PC-3 (cell line): ENCODE data around the gene PRKACA. TPM values are rescaled to one million over a fixed set of nuclear protein-coding genes. Genes with fewer than 3 reads are reported as not detected.

ENCODE experiments used
- ATAC-seq: fragments of 200-7000 bp; cut with Tn5 transposase; 2 replicates; pipeline ENCODE4 v1.9.1; 2020; ENCODE audit warnings: mild to moderate bottlenecking, moderate library complexity
- BruUV-seq: library from RNA; stranded (reverse); fragments of 400-500 nt; replicated peaks from 2 replicates; lab custom pipeline; 2021; lab: Mats Ljungman, UMichigan
- CTCF ChIA-PET: fragments of 300-600 bp; sonication (Branson Sonifier 250); formaldehyde crosslinking; loops from one replicate; lab custom pipeline; 2022; ENCODE audit warnings: antibody characterized with exemption; lab: Charles Lee
- POLR2A ChIA-PET: fragments of 300-600 bp; sonication (Branson Sonifier 250); formaldehyde crosslinking; loops from one replicate; lab custom pipeline; 2022; ENCODE audit warnings: antibody characterized with exemption; ENCODE audit not compliant: unreplicated experiment; lab: Charles Lee
- DNase-seq: peaks from one replicate; pipeline ENCODE4 v3.0.0-alpha.2; 2015
- H2AFZ ChIP-seq: fragments of 300-600 bp; sonication (generic); 2 replicates; pipeline ENCODE4 v1.6.0; 2016; ENCODE audit warnings: antibody characterized with exemption, low read length
- H3F3A ChIP-seq: fragments of 300-600 bp; sonication (generic); one replicate; pipeline ENCODE4 v1.6.0; 2017; ENCODE audit warnings: antibody characterized with exemption, low read length, control low read depth, mild to moderate bottlenecking; ENCODE audit not compliant: unreplicated experiment
- H3K27ac ChIP-seq: fragments of 300-600 bp; sonication (generic); 2 replicates; pipeline ENCODE4 v1.5.1; 2016; ENCODE audit warnings: mild to moderate bottlenecking, low read length
- H3K27me3 ChIP-seq: fragments of 300-600 bp; sonication (generic); 2 replicates; pipeline ENCODE4 v1.6.1; 2016; ENCODE audit warnings: low read length, mixed read lengths
- H3K36me3 ChIP-seq: fragments of 300-600 bp; sonication (generic); 2 replicates; pipeline ENCODE4 v1.6.1; 2016; ENCODE audit warnings: low read depth, mixed run types, low read length, mixed read lengths
- H3K4me1 ChIP-seq: fragments of 300-600 bp; sonication (generic); 2 replicates; pipeline ENCODE4 v1.5.1; 2016; ENCODE audit warnings: low read length; ENCODE audit not compliant: insufficient read depth
- H3K4me2 ChIP-seq: fragments of 300-600 bp; sonication (generic); 2 replicates; pipeline ENCODE4 v1.6.0; 2016; ENCODE audit warnings: low read length
- H3K4me3 ChIP-seq: fragments of 300-600 bp; sonication (generic); 2 replicates; pipeline ENCODE4 v1.5.1; 2016; ENCODE audit warnings: mild to moderate bottlenecking, low read length, mixed read lengths
- H3K79me2 ChIP-seq: fragments of 300-600 bp; sonication (generic); 2 replicates; pipeline ENCODE4 v1.6.1; 2017; ENCODE audit warnings: low read length, mixed read lengths
- H3K9ac ChIP-seq: fragments of 300-600 bp; sonication (generic); 2 replicates; pipeline ENCODE4 v1.6.0; 2016; ENCODE audit warnings: mild to moderate bottlenecking, low read length
- H3K9me2 ChIP-seq: fragments of 300-600 bp; sonication (generic); replicated peaks from 2 replicates; pipeline ENCODE4 v1.6.1; 2016; ENCODE audit warnings: mixed run types, low read length, mixed read lengths
- H3K9me3 ChIP-seq: fragments of 300-600 bp; sonication (generic); 2 replicates; pipeline ENCODE4 v1.6.1; 2016; ENCODE audit warnings: low read length, mixed read lengths
- H4K20me1 ChIP-seq: fragments of 300-600 bp; sonication (generic); 2 replicates; pipeline ENCODE4 v1.6.1; 2016; ENCODE audit warnings: low read length, mixed read lengths
- EZH2 ChIP-seq: fragments of 300-600 bp; sonication (generic); IDR thresholded peaks from one replicate; pipeline ENCODE4 v1.6.1; 2017; ENCODE audit warnings: antibody characterized with exemption, mild to moderate bottlenecking, low read length; ENCODE audit not compliant: unreplicated experiment
- EZH2phosphoT487 ChIP-seq: fragments of 300-600 bp; sonication (generic); IDR thresholded peaks from 2 replicates; pipeline ENCODE4 v1.6.1; 2018; ENCODE audit warnings: mild to moderate bottlenecking, antibody characterized with exemption, low read length, borderline replicate concordance
- intact Hi-C: fragments of 100-400 bp; cut with micrococcal nuclease; formaldehyde crosslinking; loops from 2 replicates; pipeline ENCODE4 v1.9.0; 2023
- total RNA-seq: library from RNA; depleted of rRNA; stranded (reverse); fragments of >200 nt; gene quantifications from 2 replicates; pipeline ENCODE4 v1.2.3, GENCODE V29; 2014
- TF ChIP-seq, protein P1 (sequence below): fragments of 300-600 bp; sonication (generic); conservative IDR thresholded peaks from 2 replicates; pipeline ENCODE4 v1.5.1; 2017; ENCODE audit warnings: antibody characterized with exemption, low read depth, mild to moderate bottlenecking, low read length

PRKACA gene
- total RNA-seq, 1 experiment from 2014 or later: 50.2 TPM

DNA sequence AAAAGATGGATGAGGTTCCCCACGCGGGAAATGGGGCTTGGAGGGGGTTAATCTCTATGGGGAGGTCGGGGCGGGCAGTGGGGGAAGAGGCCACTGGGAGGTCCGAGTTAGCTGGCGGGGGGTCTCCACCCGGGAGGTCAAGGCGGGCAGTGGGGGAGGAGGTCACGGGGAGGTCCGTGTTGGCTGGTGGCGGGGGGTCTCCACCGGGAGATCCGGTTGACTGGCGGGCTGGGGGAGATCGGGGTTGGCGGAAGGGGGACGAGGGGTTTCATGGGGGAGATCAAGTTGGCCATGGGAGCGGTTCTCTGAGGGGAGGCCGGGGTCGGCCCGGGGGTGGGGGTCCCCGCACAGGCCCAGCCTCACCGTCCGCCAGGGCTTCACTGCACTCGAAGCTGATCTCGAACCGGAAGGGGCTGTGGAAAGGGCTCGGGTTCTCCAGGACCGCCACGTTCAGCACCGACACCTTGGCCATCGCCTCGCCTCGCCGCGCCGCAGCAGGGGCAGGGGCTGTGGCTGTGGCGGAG lies 18.5 kb upstream of the PRKACA start:
- peaks cover 9% of the 10 kb centered on the region; the same call in 1 of the 2 replicates for H3K36me3 ChIP-seq
- ChIA-PET CTCF (interaction anchor here (0.5 to 1.7 kb wide), 25 partner anchors 9 to 551 kb away, joined by 3 to 32 read pairs (median 4); partner anchors contain the start of genes ADGRE5, IL27RA, MISP3 and PRKACA), POLR2A (interaction anchor here (0.5 to 1.0 kb wide), 3 partner anchors 18 to 1123 kb away, joined by 3 to 6 read pairs (median 3); partner anchors contain the start of gene PRKACA)
- intact Hi-C loops: loop anchor here (2.0 to 10.0 kb wide), 5 partner anchors 55 to 339 kb away; partner anchors contain the start of genes ADGRE5, ADGRL1 and PTGER1
- H2AFZ ChIP-seq: peak overlapping the region; percentile 75
- no peak overlapping the region for H3K27ac ChIP-seq
- H3K9me3 ChIP-seq: no peaks in the 10 kb centered on the region
- no TSS peak for BruUV-seq
- H3K9ac ChIP-seq: peak overlapping the region; percentile 87
- peak overlapping the region; percentile 83 for H3K4me3 ChIP-seq
- ATAC-seq: no peak
- H3K4me1 ChIP-seq: peaks cover 20% of the 10 kb centered on the region
- no peaks in the 10 kb centered on the region for H3K27me3 ChIP-seq
- TF ChIP-seq EZH2phosphoT487: no peak
- no peak for TF ChIP-seq EZH2
- TF ChIP-seq, protein P1, sequence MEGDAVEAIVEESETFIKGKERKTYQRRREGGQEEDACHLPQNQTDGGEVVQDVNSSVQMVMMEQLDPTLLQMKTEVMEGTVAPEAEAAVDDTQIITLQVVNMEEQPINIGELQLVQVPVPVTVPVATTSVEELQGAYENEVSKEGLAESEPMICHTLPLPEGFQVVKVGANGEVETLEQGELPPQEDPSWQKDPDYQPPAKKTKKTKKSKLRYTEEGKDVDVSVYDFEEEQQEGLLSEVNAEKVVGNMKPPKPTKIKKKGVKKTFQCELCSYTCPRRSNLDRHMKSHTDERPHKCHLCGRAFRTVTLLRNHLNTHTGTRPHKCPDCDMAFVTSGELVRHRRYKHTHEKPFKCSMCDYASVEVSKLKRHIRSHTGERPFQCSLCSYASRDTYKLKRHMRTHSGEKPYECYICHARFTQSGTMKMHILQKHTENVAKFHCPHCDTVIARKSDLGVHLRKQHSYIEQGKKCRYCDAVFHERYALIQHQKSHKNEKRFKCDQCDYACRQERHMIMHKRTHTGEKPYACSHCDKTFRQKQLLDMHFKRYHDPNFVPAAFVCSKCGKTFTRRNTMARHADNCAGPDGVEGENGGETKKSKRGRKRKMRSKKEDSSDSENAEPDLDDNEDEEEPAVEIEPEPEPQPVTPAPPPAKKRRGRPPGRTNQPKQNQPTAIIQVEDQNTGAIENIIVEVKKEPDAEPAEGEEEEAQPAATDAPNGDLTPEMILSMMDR: no peak
- H3K79me2 ChIP-seq: peaks cover 45% of the 10 kb centered on the region
- H3K4me2 ChIP-seq: peak overlapping the region; percentile 85
- no peak for DNase-seq
- H4K20me1 ChIP-seq: no peaks in the 10 kb centered on the region
- H3F3A ChIP-seq: no peaks in the 10 kb centered on the region
- no peaks in the 10 kb centered on the region for H3K9me2 ChIP-seq

DNA sequence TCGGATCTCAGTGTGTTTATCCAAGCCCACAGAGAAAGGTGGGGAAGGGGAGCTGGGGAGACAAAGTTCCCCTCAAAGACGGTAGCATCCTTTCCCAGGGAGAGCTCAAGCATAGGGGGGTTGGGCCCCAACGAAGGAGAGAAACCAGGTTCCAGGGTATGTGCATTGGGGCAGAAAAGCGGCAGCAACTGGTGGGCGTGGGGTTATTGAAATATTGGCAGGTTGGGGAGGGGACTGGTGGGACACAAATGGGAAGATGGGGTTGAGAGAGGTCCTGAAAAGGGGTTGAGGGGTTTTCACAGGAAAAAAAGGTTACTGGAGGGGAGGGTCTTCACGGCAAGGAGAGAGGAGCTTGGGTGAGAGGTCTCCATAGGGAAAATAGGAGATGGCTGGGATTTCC lies 17.8 kb upstream of the PRKACA start:
- Histone ChIP-seq H3K4me2 (peak overlapping the region; percentile 85), H3K4me3 (peak overlapping the region; percentile 83), H3F3A (no peaks in the 10 kb centered on the region), H2AFZ (0 out of 2 replicates have a peak overlapping the region, but pooled peaks have one; percentile 75), H3K27me3 (no peaks in the 10 kb centered on the region), H3K4me1 (peaks cover 20% of the 10 kb centered on the region), H3K36me3 (peaks cover 9% of the 10 kb centered on the region; the same call in 1 of the 2 replicates), H3K9me3 (no peaks in the 10 kb centered on the region), H3K9ac (peak overlapping the region; percentile 87), H3K27ac (no peak overlapping the region), H3K79me2 (peaks cover 45% of the 10 kb centered on the region), H3K9me2 (no peaks in the 10 kb centered on the region), H4K20me1 (no peaks in the 10 kb centered on the region)
- ATAC-seq (no peak), DNase-seq (no peak)
- intact Hi-C loops: loop anchor here (5.0 to 10.0 kb wide), 3 partner anchors 72 to 339 kb away; partner anchors contain the start of genes ADGRE5, ADGRL1 and PTGER1
- CTCF ChIA-PET: interaction anchor here (0.6 kb wide), 1 partner anchor 270 kb away, joined by 3 read pairs; no protein-coding TSS in a partner anchor
- POLR2A ChIA-PET: interaction anchor here (0.6 to 0.7 kb wide), 2 partner anchors 17 to 381 kb away, joined by 3 to 9 read pairs; no protein-coding TSS in a partner anchor
- TF ChIP-seq EZH2phosphoT487 (no peak), EZH2 (no peak)
- TF ChIP-seq, protein P1: no peak
- no TSS peak for BruUV-seq
